ENCODE data around the gene CHD5. TPM values are rescaled to one million over a fixed set of nuclear protein-coding genes. Genes with fewer than 3 reads are reported as not detected.

The CHD5 gene
- total RNA-seq, 1 experiment from 2014 or later, result 1.6 TPM

DNA sequence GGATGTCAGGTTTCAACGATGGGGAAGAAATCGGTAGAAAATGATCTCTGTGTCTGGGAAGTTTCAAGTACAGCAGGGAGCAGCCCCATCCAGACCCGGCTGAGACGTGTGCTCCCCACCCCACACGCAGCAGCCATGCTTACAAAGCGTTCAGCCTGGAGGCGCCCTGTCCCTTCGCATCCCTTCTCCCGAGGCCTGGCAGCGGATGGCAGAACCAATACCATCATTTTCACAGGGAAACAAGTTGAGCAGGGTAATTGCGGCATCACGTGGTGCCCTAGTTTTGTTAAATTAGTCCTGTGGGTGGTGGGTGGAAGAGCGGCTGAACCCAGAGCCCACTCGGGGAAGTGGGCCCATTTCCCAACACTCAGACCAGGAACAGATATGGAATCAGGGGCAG, 110.5 kb downstream of the CHD5 start:
- Histone ChIP-seq H3K79me1 (ENCODE audit: insufficient read depth, low read depth, low read length, poor library complexity, severe bottlenecking) (no peaks in the 10 kb centered on the region), H4K8ac (replicated peaks; ENCODE audit: insufficient read length, low read depth, low read length) (no peak overlapping the region), H3K14ac (ENCODE audit: insufficient read depth, low read length) (no peak overlapping the region), H3K4me2 (ENCODE audit: insufficient read depth, insufficient read length, low read length) (no peak overlapping the region), H3K56ac (ENCODE audit: insufficient read length, low read depth, low read length) (no peak overlapping the region), H3K4ac (ENCODE audit: low read depth, low read length) (no peak overlapping the region), H3K9me3 (ENCODE audit: control insufficient read depth, low read depth, low read length) (no peaks in the 10 kb centered on the region), H2BK20ac (ENCODE audit: low read depth, low read length, poor library complexity, severe bottlenecking) (no peak overlapping the region), H3K23ac (ENCODE audit: insufficient read length, low read depth, low read length) (no peak overlapping the region), H4K91ac (ENCODE audit: insufficient read length, low read depth, low read length) (no peak overlapping the region), H2BK5ac (ENCODE audit: insufficient read length, low read length) (no peak overlapping the region), H2AFZ (ENCODE audit: low read length) (no peak overlapping the region), H4K5ac (ENCODE audit: insufficient read length, low read depth, low read length) (no peak overlapping the region), H2BK15ac (ENCODE audit: low read depth, low read length) (no peak overlapping the region), H3K27ac (ENCODE audit: insufficient read length, low read depth, low read length) (no peak overlapping the region), H3K79me2 (ENCODE audit: insufficient read depth, low read length) (no peaks in the 10 kb centered on the region), H4K20me1 (ENCODE audit: control insufficient read depth, insufficient read depth, insufficient read length) (no peaks in the 10 kb centered on the region), H3K9ac (ENCODE audit: extremely low read depth, insufficient read length, low read length) (no peak overlapping the region), H3K23me2 (ENCODE audit: insufficient read length, low read depth, low read length, poor library complexity, severe bottlenecking) (no peaks in the 10 kb centered on the region), H3K27me3 (ENCODE audit: insufficient read depth, low read length) (no peaks in the 10 kb centered on the region), H2BK12ac (ENCODE audit: insufficient read length, low read depth, low read length) (no peak overlapping the region), H3T11ph (ENCODE audit: low read length) (no peak overlapping the region), H2BK120ac (ENCODE audit: low read depth, low read length, poor library complexity, severe bottlenecking) (no peak overlapping the region), H3K18ac (ENCODE audit: insufficient read length, low read depth, low read length) (no peak overlapping the region), H2AK5ac (ENCODE audit: insufficient read length, low read length) (no peak overlapping the region), H3K4me1 (ENCODE audit: insufficient read depth, low read length) (no peaks in the 10 kb centered on the region)
- peaks cover 0 to 4% of the 10 kb centered on the region in 2 experiments; a peak in 1 of 4 replicates for H3K4me1 Mint-ChIP-seq
- H3K27ac Mint-ChIP-seq, result 0 out of 7 replicates have a peak overlapping the region, but pooled peaks of 1 of the 3 experiments have one; percentile 27
- H3K4me3 Mint-ChIP-seq, result no peak overlapping the region
- no peaks in the 10 kb centered on the region for H3K27me3 Mint-ChIP-seq (ENCODE audit: low read depth)
- no CpG with 5 or more reads among the region's 14 CpGs for WGBS (ENCODE audit: extremely low coverage, insufficient read length, low lambda C conversion rate)
- TF ChIP-seq, protein P1, sequence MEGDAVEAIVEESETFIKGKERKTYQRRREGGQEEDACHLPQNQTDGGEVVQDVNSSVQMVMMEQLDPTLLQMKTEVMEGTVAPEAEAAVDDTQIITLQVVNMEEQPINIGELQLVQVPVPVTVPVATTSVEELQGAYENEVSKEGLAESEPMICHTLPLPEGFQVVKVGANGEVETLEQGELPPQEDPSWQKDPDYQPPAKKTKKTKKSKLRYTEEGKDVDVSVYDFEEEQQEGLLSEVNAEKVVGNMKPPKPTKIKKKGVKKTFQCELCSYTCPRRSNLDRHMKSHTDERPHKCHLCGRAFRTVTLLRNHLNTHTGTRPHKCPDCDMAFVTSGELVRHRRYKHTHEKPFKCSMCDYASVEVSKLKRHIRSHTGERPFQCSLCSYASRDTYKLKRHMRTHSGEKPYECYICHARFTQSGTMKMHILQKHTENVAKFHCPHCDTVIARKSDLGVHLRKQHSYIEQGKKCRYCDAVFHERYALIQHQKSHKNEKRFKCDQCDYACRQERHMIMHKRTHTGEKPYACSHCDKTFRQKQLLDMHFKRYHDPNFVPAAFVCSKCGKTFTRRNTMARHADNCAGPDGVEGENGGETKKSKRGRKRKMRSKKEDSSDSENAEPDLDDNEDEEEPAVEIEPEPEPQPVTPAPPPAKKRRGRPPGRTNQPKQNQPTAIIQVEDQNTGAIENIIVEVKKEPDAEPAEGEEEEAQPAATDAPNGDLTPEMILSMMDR (conservative IDR thresholded peaks at IDR 0.05), result no peak
- DNase-seq, result no peak
- no peaks in the 10 kb centered on the region for H3K9me3 Mint-ChIP-seq
- no peaks in the 10 kb centered on the region for H3K36me3 Mint-ChIP-seq (ENCODE audit: insufficient read depth in 1 of 3, low read depth in 3 of 3)
